A172 (cell line): ENCODE measurements around the gene SCAMP1. TPM values are rescaled to one million over a fixed set of nuclear protein-coding genes. Genes with fewer than 3 reads are reported as not detected.
"Not testable (repeated sequence)": the region's sequence is repeated elsewhere in the genome, so short reads cannot be mapped to it uniquely, and the experiment has no call there.

Source experiments
- DNase-seq: peaks from one replicate; pipeline ENCODE4 v3.0.0-alpha.2; 2015; ENCODE audit warnings: low spot score
- total RNA-seq: library from RNA; depleted of rRNA; stranded (reverse); fragments of >200 nt; shearing (Covaris generic); gene quantifications from 2 replicates; pipeline ENCODE4 v1.2.3, GENCODE V29; 2014

Gene SCAMP1
- total RNA-seq, 1 experiment from 2014 or later, result 67.2 TPM

DNA sequence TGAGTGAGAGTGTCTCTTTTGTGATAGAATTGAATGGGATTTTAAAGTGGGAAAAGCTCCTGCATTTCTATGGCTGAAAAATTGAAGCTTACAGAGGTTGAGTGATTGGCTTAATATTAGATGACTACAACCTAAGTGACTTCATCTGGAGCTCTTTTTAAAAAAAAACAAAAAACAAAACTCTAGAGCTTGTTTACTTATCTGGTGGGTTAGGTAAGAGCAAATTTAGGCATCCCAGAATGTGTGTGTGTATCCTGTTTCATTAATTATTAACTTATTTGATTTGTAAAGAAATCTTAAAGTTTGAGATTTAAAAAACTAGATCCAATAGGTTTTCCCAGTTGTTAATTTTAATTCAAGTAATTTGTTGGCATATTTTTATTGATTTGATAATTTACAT, 60.1 kb downstream of the SCAMP1 start:
- no peak for DNase-seq

DNA sequence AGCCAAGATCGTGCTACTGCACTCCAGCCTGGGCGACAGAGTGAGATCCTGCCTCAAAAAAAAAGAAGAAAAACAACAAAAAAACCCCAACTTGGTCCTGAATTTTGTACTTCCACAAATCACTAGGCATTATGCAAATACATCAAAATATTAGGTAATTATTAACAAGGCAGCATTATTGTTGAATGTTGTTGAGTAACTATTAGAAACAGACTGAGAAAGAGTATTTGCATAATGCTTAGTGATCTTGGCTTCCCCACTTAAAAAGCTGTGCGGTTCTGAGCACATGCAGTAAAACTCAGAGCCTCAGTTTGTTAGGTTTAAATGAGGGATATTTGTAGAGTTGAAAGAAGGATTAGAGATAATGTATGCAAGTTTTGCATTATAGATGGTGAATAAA, 64.2 kb downstream of the SCAMP1 start:
- no peak for DNase-seq

GRCh38 chr5:78429332-78429980, 69.0 kb downstream of the SCAMP1 start:
- no peak for DNase-seq

GRCh38 chr5:78430866-78431265, 70.4 kb downstream of the SCAMP1 start:
- DNase-seq, result no peak

- no peak for DNase-seq
These were observed 73.6 kb downstream of the SCAMP1 start for GRCh38 chr5:78433972-78434371.

- DNase-seq, result no peak
These were observed 87.5 kb downstream of the SCAMP1 start for GRCh38 chr5:78447775-78448424.

DNA sequence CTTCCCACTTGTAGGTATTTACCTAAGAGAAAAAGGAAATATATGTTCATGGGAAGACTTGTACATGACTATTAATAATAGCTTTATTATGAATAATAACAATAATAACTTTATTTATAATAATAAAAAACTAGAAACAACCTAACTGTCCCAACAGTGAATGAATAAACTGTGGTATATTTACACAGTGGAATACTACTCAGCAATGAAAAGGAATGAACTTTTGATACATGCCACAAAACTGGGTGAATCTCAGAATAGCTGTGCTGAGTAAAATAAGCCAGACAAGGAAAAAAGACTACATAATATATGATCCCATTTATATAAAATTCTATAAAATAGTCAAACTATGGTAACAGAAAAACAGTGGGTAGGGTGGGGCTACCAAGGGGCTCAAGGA, 88.7 kb downstream of the SCAMP1 start:
- no peak for DNase-seq

DNA sequence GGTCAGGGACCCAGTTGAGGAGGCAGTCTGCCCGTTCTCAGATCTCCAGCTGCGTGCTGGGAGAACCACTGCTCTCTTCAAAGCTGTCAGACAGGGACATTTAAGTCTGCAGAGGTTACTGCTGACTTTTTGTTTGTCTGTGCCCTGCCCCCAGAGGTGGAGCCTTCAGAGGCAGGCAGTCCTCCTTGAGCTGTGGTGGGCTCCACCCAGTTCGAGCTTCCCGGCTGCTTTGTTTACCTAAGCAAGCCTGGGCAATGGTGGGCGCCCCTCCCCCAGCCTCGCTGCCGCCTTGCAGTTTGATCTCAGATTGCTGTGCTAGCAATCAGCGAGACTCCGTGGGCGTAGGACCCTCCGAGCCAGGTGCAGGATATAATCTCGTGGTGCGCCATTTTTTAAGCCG, 97.1 kb downstream of the SCAMP1 start:
- DNase-seq, result not testable (repeated sequence)

- no peak for DNase-seq
These were observed 98.4 kb downstream of the SCAMP1 start for GRCh38 chr5:78458843-78459242.

- no peak for DNase-seq
These were observed 106.7 kb downstream of the SCAMP1 start for GRCh38 chr5:78467140-78467539.

- DNase-seq, result peak; percentile 53
These were observed 107.4 kb downstream of the SCAMP1 start for GRCh38 chr5:78467752-78468357.

- no peak for DNase-seq
These were observed 111.5 kb downstream of the SCAMP1 start for GRCh38 chr5:78471896-78472295.

DNA sequence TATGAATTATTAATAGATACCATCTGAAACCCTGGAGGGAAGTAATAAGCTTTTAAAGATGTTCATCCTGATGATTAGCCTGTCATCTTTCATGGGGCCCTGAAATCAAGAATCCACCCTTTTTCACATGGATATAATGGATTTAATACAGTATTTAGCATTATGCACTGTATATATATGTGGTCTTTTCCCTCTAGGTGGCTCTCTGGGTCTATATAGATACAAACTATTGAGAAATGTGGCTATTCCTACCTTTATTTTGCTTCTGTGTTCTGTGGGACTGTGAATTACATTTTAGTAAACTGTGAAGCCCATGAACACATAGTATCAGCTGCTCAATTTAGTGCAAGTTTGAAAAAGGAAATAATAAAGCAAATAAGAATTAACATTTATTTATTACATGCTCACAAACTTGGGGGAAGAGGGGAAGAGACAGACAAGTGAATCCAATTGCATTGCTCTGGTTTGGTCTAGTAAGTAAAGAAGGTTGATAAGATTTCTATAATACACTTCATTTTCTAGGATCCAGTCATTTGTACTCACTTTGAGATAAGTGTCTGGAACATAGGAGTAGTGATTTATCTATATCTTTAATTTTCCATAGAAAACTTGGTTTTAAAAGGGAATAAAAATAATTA, 112.2 kb downstream of the SCAMP1 start:
- DNase-seq, result peak; percentile 46

DNA sequence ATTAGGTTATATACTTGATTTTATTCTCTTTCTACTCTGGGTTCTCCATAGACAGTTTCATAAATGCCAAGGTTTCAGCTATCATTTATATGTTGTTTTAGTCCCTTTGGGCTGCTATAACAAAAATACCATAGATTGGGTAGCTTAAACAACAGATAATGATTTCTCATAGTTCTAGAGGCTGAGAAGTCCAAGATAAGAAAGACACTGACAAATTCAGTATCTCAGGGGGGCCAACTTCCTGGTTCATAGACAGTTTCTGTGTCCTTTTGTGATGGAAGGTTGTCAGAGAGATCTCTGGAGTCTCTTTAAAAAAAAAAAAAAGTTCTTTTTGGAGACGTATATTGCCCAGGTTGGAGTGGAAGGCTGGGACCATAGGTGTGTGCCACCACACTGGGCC, 113.3 kb downstream of the SCAMP1 start:
- no peak for DNase-seq

GRCh38 chr5:78475370-78475769, 115.0 kb downstream of the SCAMP1 start:
- DNase-seq, result no peak

GRCh38 chr5:78476795-78477194, 116.4 kb downstream of the SCAMP1 start:
- DNase-seq, result no peak

DNA sequence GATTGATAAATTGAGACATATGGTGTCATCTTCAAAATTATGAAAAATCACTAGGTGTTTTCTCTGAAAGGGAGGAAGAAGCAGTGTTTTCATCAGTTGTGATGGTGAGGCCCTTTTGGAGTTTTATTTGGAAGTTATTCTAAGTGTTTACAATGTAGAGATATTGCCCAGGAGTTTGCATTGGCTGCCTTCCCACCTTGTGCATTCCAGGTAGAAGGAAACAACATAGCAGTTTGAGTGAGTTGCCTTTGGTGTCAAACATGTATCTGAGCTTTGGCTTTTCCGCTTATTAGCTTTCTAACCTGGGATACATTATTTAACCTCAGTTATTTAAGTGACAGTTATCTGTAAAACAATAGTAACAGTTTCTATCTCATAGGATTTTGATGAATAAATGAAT, 122.5 kb downstream of the SCAMP1 start:
- DNase-seq, result no peak

- DNase-seq, result no peak
These were observed 123.5 kb downstream of the SCAMP1 start for GRCh38 chr5:78483809-78484521.

GRCh38 chr5:78486218-78486617, 125.8 kb downstream of the SCAMP1 start:
- DNase-seq, result no peak

GRCh38 chr5:78487846-78488245, 127.4 kb downstream of the SCAMP1 start:
- DNase-seq, result no peak

DNA sequence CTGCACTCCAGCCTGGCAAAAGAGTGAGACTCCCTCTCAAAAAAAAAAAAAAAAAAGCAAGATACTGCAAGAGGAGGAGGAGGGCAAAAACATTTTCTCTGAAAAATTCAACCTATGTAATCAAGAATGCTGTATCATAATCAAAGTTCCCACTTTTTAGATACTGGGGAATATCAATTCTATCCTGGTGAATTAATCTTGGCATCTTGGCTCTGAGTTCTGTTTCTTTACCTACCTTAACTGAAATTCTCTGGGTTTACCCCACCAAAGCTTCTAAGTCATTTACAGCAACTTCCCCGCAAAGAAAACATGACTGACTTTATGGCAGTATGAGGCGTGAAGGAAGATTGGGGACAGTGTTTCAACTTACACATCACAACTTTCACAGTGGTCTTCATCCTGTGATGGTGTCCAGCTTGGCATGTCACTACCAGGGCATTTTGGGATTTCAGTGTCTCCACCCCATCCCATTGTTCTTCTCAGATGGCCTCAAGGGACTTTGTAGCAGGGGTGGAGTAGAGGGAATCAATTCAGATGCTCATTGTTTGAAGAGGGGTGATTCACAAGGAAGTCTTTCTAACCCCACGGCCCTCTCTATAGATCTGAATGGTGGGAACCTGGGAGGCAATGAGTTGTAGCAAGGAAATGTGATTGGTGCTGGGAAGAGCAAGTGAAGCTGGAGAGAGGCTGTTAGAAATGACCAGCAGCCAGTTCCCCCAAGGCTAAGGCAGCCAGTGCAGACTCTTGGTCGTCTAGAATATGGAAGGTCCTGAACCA, 130.5 kb downstream of the SCAMP1 start:
- DNase-seq, result no peak
